ENCODE results near the gene TRIM67. TPM values are rescaled to one million over a fixed set of nuclear protein-coding genes. Genes with fewer than 3 reads are reported as not detected.
A peak's percentile ranks its signal among the peaks of the same experiment; 100 is the strongest.

TRIM67 gene
- total RNA-seq, 1 donor from 2014 or later, result 0.32 TPM

GRCh38 chr1:231203259-231204057 lies 41.6 kb downstream of the TRIM67 start:
- no peaks in the 10 kb centered on the region for H3K9me3 Mint-ChIP-seq (ENCODE audit: unreplicated experiment)
- no peak overlapping the region for H3K4me3 Mint-ChIP-seq (ENCODE audit: unreplicated experiment)
- no peaks in the 10 kb centered on the region for H3K36me3 Mint-ChIP-seq (ENCODE audit: unreplicated experiment)
- H3K27me3 Mint-ChIP-seq (ENCODE audit: unreplicated experiment), result peaks cover 30% of the 10 kb centered on the region
- H3K4me1 Mint-ChIP-seq (ENCODE audit: unreplicated experiment), result no peaks in the 10 kb centered on the region
- no peak overlapping the region for H3K27ac Mint-ChIP-seq (ENCODE audit: unreplicated experiment)
- no peak for DNase-seq (ENCODE audit: extremely low spot score, unreplicated experiment)
- TF ChIP-seq CTCF (IDR thresholded peaks at IDR 0.05), result no peak

- no peak for DNase-seq (ENCODE audit: extremely low spot score, unreplicated experiment)
- Mint-ChIP-seq H3K27ac (ENCODE audit: unreplicated experiment) (no peak overlapping the region), H3K36me3 (ENCODE audit: unreplicated experiment) (no peaks in the 10 kb centered on the region), H3K9me3 (ENCODE audit: unreplicated experiment) (no peaks in the 10 kb centered on the region), H3K4me1 (ENCODE audit: unreplicated experiment) (peaks cover 5% of the 10 kb centered on the region), H3K4me3 (ENCODE audit: unreplicated experiment) (no peak overlapping the region), H3K27me3 (ENCODE audit: unreplicated experiment) (peaks cover 16% of the 10 kb centered on the region)
- TF ChIP-seq CTCF (IDR thresholded peaks at IDR 0.05), result peak; percentile 40
These were observed 45.0 kb downstream of the TRIM67 start for GRCh38 chr1:231206856-231207255.

DNA sequence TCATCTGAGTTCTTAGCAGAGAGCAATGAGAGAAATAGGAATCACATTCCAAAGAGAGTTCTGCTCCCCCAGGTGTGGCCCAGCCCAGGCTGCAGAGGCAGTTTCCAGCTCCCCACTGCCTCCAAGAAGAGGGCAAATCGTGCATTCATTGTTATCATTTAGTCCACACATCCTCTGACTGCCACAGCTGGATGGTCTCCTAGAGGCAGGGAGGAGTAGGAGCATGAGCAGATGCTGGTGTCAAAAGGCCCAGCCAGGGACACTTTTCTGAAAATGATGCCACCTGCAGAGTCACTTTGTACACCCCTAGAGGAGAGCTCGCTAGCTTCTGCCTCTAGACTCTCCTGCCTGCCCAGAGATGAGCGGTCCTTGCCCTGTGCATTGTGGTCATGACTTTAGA lies 45.6 kb downstream of the TRIM67 start:
- Mint-ChIP-seq H3K4me1 (ENCODE audit: unreplicated experiment) (peaks cover 5% of the 10 kb centered on the region), H3K9me3 (ENCODE audit: unreplicated experiment) (no peaks in the 10 kb centered on the region)
- TF ChIP-seq CTCF (IDR thresholded peaks at IDR 0.05), result no peak

GRCh38 chr1:231208980-231209379 lies 47.1 kb downstream of the TRIM67 start:
- H3K27me3 Mint-ChIP-seq (ENCODE audit: unreplicated experiment), result peaks cover 13% of the 10 kb centered on the region
- peaks cover 5% of the 10 kb centered on the region for H3K4me1 Mint-ChIP-seq (ENCODE audit: unreplicated experiment)
- no peaks in the 10 kb centered on the region for H3K36me3 Mint-ChIP-seq (ENCODE audit: unreplicated experiment)

More for the DNA sequence above, 45.6 kb downstream of the TRIM67 start:
- DNase-seq (ENCODE audit: extremely low spot score, unreplicated experiment), result no peak
- peaks cover 15% of the 10 kb centered on the region for H3K27me3 Mint-ChIP-seq (ENCODE audit: unreplicated experiment)
- no peak overlapping the region for H3K4me3 Mint-ChIP-seq (ENCODE audit: unreplicated experiment)
- no peak overlapping the region for H3K27ac Mint-ChIP-seq (ENCODE audit: unreplicated experiment)
- no peaks in the 10 kb centered on the region for H3K36me3 Mint-ChIP-seq (ENCODE audit: unreplicated experiment)

More at GRCh38 chr1:231208980-231209379, 47.1 kb downstream of the TRIM67 start:
- no peak for DNase-seq (ENCODE audit: extremely low spot score, unreplicated experiment)
- no peak overlapping the region for H3K27ac Mint-ChIP-seq (ENCODE audit: unreplicated experiment)
- H3K9me3 Mint-ChIP-seq (ENCODE audit: unreplicated experiment), result no peaks in the 10 kb centered on the region
- no peak overlapping the region for H3K4me3 Mint-ChIP-seq (ENCODE audit: unreplicated experiment)
- TF ChIP-seq CTCF (IDR thresholded peaks at IDR 0.05), result no peak

Data from osteocyte (in vitro differentiated cells).